Measurements from ENCODE around the gene MBD1. TPM values are rescaled to one million over a fixed set of nuclear protein-coding genes. Genes with fewer than 3 reads are reported as not detected.
"Not testable (repeated sequence)": the region's sequence is repeated elsewhere in the genome, so short reads cannot be mapped to it uniquely, and the experiment has no call there.

The MBD1 gene
- total RNA-seq, 1 donor from 2014 or later, result 65.1 TPM

GRCh38 chr18:50313873-50314460 is 32.6 kb upstream of the MBD1 start:
- Mint-ChIP-seq H3K9me3 (ENCODE audit: unreplicated experiment) (no peaks in the 10 kb centered on the region), H3K36me3 (ENCODE audit: low read depth, unreplicated experiment) (no peaks in the 10 kb centered on the region), H3K4me3 (ENCODE audit: unreplicated experiment) (no peak overlapping the region)

GRCh38 chr18:50313031-50313607 is 31.8 kb upstream of the MBD1 start:
- H3K27ac Mint-ChIP-seq (ENCODE audit: unreplicated experiment), result no peak overlapping the region
- peaks cover 3% of the 10 kb centered on the region for H3K27me3 Mint-ChIP-seq (ENCODE audit: unreplicated experiment)
- H3K9me3 Mint-ChIP-seq (ENCODE audit: unreplicated experiment), result no peaks in the 10 kb centered on the region
- no peak for TF ChIP-seq CTCF (IDR thresholded peaks at IDR 0.05; ENCODE audit: unreplicated experiment)
- no peak overlapping the region for H3K4me3 Mint-ChIP-seq (ENCODE audit: unreplicated experiment)
- no peak for DNase-seq (ENCODE audit: low spot score)
- no peaks in the 10 kb centered on the region for H3K4me1 Mint-ChIP-seq (ENCODE audit: unreplicated experiment)
- H3K36me3 Mint-ChIP-seq (ENCODE audit: low read depth, unreplicated experiment), result no peaks in the 10 kb centered on the region

More at GRCh38 chr18:50313873-50314460, 32.6 kb upstream of the MBD1 start:
- no peaks in the 10 kb centered on the region for H3K4me1 Mint-ChIP-seq (ENCODE audit: unreplicated experiment)
- no peak for DNase-seq (ENCODE audit: low spot score)
- no peak overlapping the region for H3K27ac Mint-ChIP-seq (ENCODE audit: unreplicated experiment)
- TF ChIP-seq CTCF (IDR thresholded peaks at IDR 0.05; ENCODE audit: unreplicated experiment), result no peak
- peaks cover 3% of the 10 kb centered on the region for H3K27me3 Mint-ChIP-seq (ENCODE audit: unreplicated experiment)

GRCh38 chr18:50312296-50313030 is 31.1 kb upstream of the MBD1 start:
- H3K4me3 Mint-ChIP-seq (ENCODE audit: unreplicated experiment), result no peak overlapping the region
- no peak for TF ChIP-seq CTCF (IDR thresholded peaks at IDR 0.05; ENCODE audit: unreplicated experiment)
- H3K27me3 Mint-ChIP-seq (ENCODE audit: unreplicated experiment), result peaks cover 3% of the 10 kb centered on the region
- peaks cover 4% of the 10 kb centered on the region for H3K4me1 Mint-ChIP-seq (ENCODE audit: unreplicated experiment)
- H3K9me3 Mint-ChIP-seq (ENCODE audit: unreplicated experiment), result no peaks in the 10 kb centered on the region
- H3K27ac Mint-ChIP-seq (ENCODE audit: unreplicated experiment), result no peak overlapping the region
- H3K36me3 Mint-ChIP-seq (ENCODE audit: low read depth, unreplicated experiment), result no peaks in the 10 kb centered on the region
- no peak for DNase-seq (ENCODE audit: low spot score)

GRCh38 chr18:50311650-50312049 is 30.3 kb upstream of the MBD1 start:
- TF ChIP-seq CTCF (IDR thresholded peaks at IDR 0.05; ENCODE audit: unreplicated experiment), result no peak
- no peak overlapping the region for H3K27ac Mint-ChIP-seq (ENCODE audit: unreplicated experiment)
- no peaks in the 10 kb centered on the region for H3K9me3 Mint-ChIP-seq (ENCODE audit: unreplicated experiment)
- no peaks in the 10 kb centered on the region for H3K36me3 Mint-ChIP-seq (ENCODE audit: low read depth, unreplicated experiment)
- no peak overlapping the region for H3K4me3 Mint-ChIP-seq (ENCODE audit: unreplicated experiment)
- H3K4me1 Mint-ChIP-seq (ENCODE audit: unreplicated experiment), result peaks cover 4% of the 10 kb centered on the region
- peaks cover 3% of the 10 kb centered on the region for H3K27me3 Mint-ChIP-seq (ENCODE audit: unreplicated experiment)
- no peak for DNase-seq (ENCODE audit: low spot score)

- Mint-ChIP-seq H3K36me3 (ENCODE audit: low read depth, unreplicated experiment) (no peaks in the 10 kb centered on the region), H3K9me3 (ENCODE audit: unreplicated experiment) (no peaks in the 10 kb centered on the region), H3K27me3 (ENCODE audit: unreplicated experiment) (peaks cover 3% of the 10 kb centered on the region), H3K27ac (ENCODE audit: unreplicated experiment) (no peak overlapping the region), H3K4me1 (ENCODE audit: unreplicated experiment) (peaks cover 4% of the 10 kb centered on the region), H3K4me3 (ENCODE audit: unreplicated experiment) (no peak overlapping the region)
- DNase-seq (ENCODE audit: low spot score), result no peak
- no peak for TF ChIP-seq CTCF (IDR thresholded peaks at IDR 0.05; ENCODE audit: unreplicated experiment)
Measured at GRCh38 chr18:50310080-50310479, 28.8 kb upstream of the MBD1 start.

GRCh38 chr18:50308851-50309250 is 27.5 kb upstream of the MBD1 start:
- H3K36me3 Mint-ChIP-seq (ENCODE audit: low read depth, unreplicated experiment); H3K4me3 Mint-ChIP-seq (ENCODE audit: unreplicated experiment): not testable (repeated sequence)

More at GRCh38 chr18:50308851-50309250, 27.5 kb upstream of the MBD1 start:
- not testable (repeated sequence) for H3K27ac Mint-ChIP-seq (ENCODE audit: unreplicated experiment); DNase-seq (ENCODE audit: low spot score); H3K4me1 Mint-ChIP-seq (ENCODE audit: unreplicated experiment); H3K9me3 Mint-ChIP-seq (ENCODE audit: unreplicated experiment); H3K27me3 Mint-ChIP-seq (ENCODE audit: unreplicated experiment)
